AG09319 (cell line): ENCODE measurements around the gene IRAK4.
A peak's percentile ranks its signal among the peaks of the same experiment; 100 is the strongest.

Source experiments
- DNase-seq: peaks from one replicate; pipeline ENCODE4 v3.0.0-alpha.2; 2010; ENCODE audit warnings: low read depth; ENCODE audit errors: extremely low read depth
- TF ChIP-seq, protein P1 (sequence below): IDR thresholded peaks from 2 replicates; pipeline ENCODE4 v1.5.1; 2011; ENCODE audit warnings: low read depth, mild to moderate bottlenecking, inconsistent platforms, low read length, moderate library complexity

IRAK4 gene

GRCh38 chr12:43733687-43734086 is 25.1 kb upstream of the IRAK4 start:
- TF ChIP-seq, protein P1, sequence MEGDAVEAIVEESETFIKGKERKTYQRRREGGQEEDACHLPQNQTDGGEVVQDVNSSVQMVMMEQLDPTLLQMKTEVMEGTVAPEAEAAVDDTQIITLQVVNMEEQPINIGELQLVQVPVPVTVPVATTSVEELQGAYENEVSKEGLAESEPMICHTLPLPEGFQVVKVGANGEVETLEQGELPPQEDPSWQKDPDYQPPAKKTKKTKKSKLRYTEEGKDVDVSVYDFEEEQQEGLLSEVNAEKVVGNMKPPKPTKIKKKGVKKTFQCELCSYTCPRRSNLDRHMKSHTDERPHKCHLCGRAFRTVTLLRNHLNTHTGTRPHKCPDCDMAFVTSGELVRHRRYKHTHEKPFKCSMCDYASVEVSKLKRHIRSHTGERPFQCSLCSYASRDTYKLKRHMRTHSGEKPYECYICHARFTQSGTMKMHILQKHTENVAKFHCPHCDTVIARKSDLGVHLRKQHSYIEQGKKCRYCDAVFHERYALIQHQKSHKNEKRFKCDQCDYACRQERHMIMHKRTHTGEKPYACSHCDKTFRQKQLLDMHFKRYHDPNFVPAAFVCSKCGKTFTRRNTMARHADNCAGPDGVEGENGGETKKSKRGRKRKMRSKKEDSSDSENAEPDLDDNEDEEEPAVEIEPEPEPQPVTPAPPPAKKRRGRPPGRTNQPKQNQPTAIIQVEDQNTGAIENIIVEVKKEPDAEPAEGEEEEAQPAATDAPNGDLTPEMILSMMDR: no peak
- DNase-seq: no peak

- TF ChIP-seq, protein P1: no peak
- no peak for DNase-seq
Observed at GRCh38 chr12:43736927-43737440, 21.8 kb upstream of the IRAK4 start.

DNA sequence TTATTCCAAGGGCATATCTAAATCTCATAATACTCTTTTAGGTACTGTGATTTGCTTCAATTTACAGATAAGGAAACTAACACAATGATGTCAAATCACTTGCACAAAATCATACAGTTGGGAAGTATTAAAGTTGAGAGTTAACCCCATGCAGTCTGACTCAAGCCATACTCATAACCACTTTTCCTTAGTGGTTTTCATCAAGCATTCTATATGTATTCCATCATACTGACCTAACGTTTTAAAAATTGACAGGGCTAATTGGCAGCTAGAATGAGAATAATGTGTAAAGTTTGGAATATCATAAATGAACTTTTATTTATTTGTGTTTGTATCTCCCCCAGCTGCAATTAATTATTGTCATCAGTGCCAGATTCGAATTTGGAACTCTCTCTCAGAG is 21.1 kb upstream of the IRAK4 start:
- TF ChIP-seq, protein P1: no peak
- DNase-seq: no peak

DNA sequence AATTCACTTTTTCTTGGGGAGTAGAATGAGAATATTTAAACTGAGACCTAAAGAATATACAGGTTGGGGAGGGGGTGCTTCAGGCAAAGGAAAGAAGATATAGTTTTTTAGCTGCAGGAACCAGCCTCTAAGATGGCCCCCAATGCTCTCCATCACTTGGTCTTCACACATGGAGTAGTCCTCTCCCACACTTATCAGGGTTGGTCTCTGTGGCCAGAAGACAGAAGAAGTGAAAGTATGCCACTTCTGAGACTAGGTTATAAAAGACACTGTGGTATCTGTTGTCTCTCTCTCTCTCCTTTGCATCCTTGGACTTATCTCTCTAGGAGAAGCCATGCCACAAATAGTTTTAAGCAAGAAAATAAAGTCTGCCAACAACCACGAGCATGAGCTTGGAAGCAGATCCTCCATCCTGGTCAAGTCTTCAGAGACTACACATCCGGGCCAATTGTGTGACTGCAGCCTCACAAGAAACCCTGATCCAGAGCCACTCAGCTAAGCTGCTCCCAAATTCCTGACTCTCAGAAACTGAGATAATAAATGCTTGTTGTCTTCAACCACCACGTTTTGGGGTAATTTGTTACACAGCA is 18.1 kb upstream of the IRAK4 start:
- TF ChIP-seq, protein P1: no peak
- DNase-seq: no peak

DNA sequence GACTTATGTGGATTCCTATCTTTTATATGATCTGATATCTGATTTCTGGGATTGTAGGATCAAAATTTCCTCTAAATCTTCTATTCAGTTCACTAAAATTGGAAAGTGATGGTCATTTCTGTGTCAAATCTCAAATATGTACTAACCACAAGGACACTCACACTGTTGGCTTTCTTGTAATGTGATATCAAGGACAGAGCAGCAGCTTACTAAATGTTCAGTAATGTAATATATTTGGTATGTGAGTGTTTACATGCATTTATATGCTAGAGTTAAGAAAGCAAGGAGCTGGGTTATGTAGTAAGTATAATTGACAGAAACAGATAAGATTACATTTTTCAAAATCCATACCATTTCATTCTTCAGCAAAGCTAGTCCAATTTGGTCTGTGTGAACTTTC is 16.6 kb upstream of the IRAK4 start:
- peak; percentile 55 for DNase-seq

DNA sequence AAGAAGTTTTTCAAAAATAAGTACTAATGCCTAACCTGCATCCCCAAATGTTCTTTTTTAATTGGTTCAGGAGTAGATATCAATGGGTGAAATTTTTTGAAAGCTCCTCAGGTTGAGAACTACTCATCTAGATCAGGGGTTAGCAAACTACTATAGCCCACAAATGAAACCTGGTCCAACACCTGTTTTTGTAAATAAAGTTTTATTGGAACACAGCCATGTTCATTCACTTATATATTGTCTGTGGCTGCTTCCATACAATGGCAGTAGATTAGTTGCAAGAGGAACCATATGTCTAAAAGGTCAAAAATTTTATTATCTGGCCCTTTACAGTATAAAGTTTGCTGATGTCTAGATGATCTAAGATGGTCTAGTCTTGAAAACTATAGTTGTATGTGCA is 13.9 kb upstream of the IRAK4 start:
- TF ChIP-seq, protein P1: no peak
- no peak for DNase-seq

More for the DNA sequence above, 16.6 kb upstream of the IRAK4 start:
- TF ChIP-seq, protein P1: no peak

DNA sequence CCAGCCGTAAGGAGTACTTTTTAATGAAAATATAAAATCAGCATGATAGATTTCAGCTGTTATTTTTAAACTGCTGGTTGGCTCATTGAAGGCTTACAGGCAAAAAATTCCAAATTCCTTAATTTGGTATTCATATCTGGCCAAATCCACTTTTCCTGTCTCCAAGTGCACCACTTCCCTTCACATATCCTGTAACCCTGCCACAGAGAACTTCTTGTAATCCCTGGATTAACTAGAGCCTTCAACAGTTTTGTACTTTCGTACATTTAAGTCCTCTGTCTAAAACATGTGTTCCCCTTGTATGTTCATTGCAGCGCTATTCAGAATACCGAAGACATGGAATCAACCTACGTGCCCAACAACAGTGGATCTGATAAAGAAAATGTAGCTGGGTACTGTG is 9.7 kb upstream of the IRAK4 start:
- no peak for DNase-seq
- TF ChIP-seq, protein P1: no peak
